GM12874 (cell line): Measurements from ENCODE around the gene SCFD2.

Source experiments
- CTCF ChIP-seq: IDR thresholded peaks from 2 replicates; pipeline ENCODE4 v1.5.1; 2011; ENCODE audit warnings: low read depth, mild to moderate bottlenecking, control low read depth, low read length, moderate library complexity; ENCODE audit not compliant: insufficient read depth

SCFD2 gene

GRCh38 chr4:53089936-53090729, 275.7 kb downstream of the SCFD2 start:
- no peak for TF ChIP-seq CTCF

GRCh38 chr4:53088152-53088551, 277.7 kb downstream of the SCFD2 start:
- TF ChIP-seq CTCF: no peak

GRCh38 chr4:53076374-53076958, 289.4 kb downstream of the SCFD2 start:
- TF ChIP-seq CTCF: no peak

- TF ChIP-seq CTCF: no peak
These were observed 290.6 kb downstream of the SCFD2 start for GRCh38 chr4:53075162-53075785.

- TF ChIP-seq CTCF: no peak
These were observed 297.0 kb downstream of the SCFD2 start for GRCh38 chr4:53068755-53069330.

GRCh38 chr4:53067125-53067802, 298.6 kb downstream of the SCFD2 start:
- TF ChIP-seq CTCF: no peak

- TF ChIP-seq CTCF: no peak
These were observed 299.7 kb downstream of the SCFD2 start for GRCh38 chr4:53066155-53066554.
